HEK293 (cell line): ENCODE data around the gene COL15A1.

Experiments
- ATF2 ChIP-seq: fragments of 450-650 bp; formaldehyde crosslinking; IDR thresholded peaks from 2 replicates; pipeline ENCODE4 v1.5.1; 2016; ENCODE audit warnings: missing biosample characterization, missing genetic modification characterization, low read depth
- KLF1 ChIP-seq: fragments of 450-650 bp; formaldehyde crosslinking; IDR thresholded peaks from 2 replicates; pipeline ENCODE4 v1.5.1; 2016; ENCODE audit warnings: missing biosample characterization, missing genetic modification characterization
- YY1 ChIP-seq: fragments of 450-650 bp; formaldehyde crosslinking; IDR thresholded peaks from 2 replicates; pipeline ENCODE4 v1.5.1; 2018; ENCODE audit warnings: missing biosample characterization, missing genetic modification characterization
- ZNF184 ChIP-seq: fragments of 450-650 bp; IDR thresholded peaks from 2 replicates; pipeline ENCODE4 v1.5.1; 2018; ENCODE audit warnings: missing biosample characterization, mild to moderate bottlenecking, missing genetic modification characterization
- ZNF274 ChIP-seq, 2 experiments: fragments of 200-500 bp in 1 of 2; fragments of 450-650 bp in 1 of 2; sonication (Bioruptor generic) in 1 of 2; formaldehyde crosslinking in 1 of 2; IDR thresholded peaks; 2 replicates each; pipeline versions ENCODE4 v1.5.1 to v1.6.1; 2014 to 2016; ENCODE audit warnings: borderline replicate concordance in 1 of 2, inconsistent platforms in 1 of 2, low read length in 1 of 2, missing biosample characterization in 1 of 2, missing genetic modification characterization in 1 of 2
- ZNF571 ChIP-seq: fragments of 450-650 bp; formaldehyde crosslinking; IDR thresholded peaks from 2 replicates; pipeline ENCODE4 v1.5.0; 2017; ENCODE audit warnings: missing biosample characterization, missing genetic modification characterization
- TF ChIP-seq, protein P1 (sequence below): fragments of 450-650 bp; formaldehyde crosslinking; IDR thresholded peaks from 2 replicates; pipeline ENCODE4 v1.5.1; 2016; ENCODE audit warnings: missing biosample characterization, missing genetic modification characterization

- no peak for TF ChIP-seq ZNF274 (IDR thresholded peaks at IDR 0.05; ENCODE audit: low read length)
- TF ChIP-seq ZNF274 (tag by site-specific recombination; IDR thresholded peaks at IDR 0.05; ENCODE audit: borderline replicate concordance) = no peak
- TF ChIP-seq, protein P1, sequence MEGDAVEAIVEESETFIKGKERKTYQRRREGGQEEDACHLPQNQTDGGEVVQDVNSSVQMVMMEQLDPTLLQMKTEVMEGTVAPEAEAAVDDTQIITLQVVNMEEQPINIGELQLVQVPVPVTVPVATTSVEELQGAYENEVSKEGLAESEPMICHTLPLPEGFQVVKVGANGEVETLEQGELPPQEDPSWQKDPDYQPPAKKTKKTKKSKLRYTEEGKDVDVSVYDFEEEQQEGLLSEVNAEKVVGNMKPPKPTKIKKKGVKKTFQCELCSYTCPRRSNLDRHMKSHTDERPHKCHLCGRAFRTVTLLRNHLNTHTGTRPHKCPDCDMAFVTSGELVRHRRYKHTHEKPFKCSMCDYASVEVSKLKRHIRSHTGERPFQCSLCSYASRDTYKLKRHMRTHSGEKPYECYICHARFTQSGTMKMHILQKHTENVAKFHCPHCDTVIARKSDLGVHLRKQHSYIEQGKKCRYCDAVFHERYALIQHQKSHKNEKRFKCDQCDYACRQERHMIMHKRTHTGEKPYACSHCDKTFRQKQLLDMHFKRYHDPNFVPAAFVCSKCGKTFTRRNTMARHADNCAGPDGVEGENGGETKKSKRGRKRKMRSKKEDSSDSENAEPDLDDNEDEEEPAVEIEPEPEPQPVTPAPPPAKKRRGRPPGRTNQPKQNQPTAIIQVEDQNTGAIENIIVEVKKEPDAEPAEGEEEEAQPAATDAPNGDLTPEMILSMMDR (tag by site-specific recombination) = no peak
- no peak for TF ChIP-seq KLF1
- no peak for TF ChIP-seq YY1 (tag by site-specific recombination)
- TF ChIP-seq ZNF184 (tag by site-specific recombination) = no peak
- TF ChIP-seq ZNF571 = no peak
- no peak for TF ChIP-seq ATF2 (tag by site-specific recombination)
Observed at GRCh38 chr9:98907055-98907454, 36.7 kb upstream of the COL15A1 start.
